ENCODE results near the gene NUDC. TPM values are rescaled to one million over a fixed set of nuclear protein-coding genes. Genes with fewer than 3 reads are reported as not detected.
"Not testable (repeated sequence)": the region's sequence is repeated elsewhere in the genome, so short reads cannot be mapped to it uniquely, and the experiment has no call there.

NUDC gene
- total and polyA plus RNA-seq, 2 donors from 2014 or later, result 61.5 to 112 TPM

DNA sequence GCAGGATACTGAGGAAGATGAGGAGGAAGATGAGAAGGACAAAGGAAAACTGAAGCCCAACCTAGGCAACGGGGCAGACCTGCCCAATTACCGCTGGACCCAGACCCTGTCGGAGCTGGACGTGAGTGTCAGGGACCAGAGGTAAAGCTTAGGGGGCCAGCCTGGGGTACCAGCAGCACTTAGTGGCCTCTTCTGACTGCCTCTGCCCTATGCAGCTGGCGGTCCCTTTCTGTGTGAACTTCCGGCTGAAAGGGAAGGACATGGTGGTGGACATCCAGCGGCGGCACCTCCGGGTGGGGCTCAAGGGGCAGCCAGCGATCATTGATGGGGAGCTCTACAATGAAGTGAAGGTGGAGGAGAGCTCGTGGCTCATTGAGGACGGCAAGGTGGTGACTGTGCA lies 21.1 kb downstream of the NUDC start:
- Histone ChIP-seq H3K9ac (ENCODE audit: low read length in 3 of 3) (no peak overlapping the region), H3K27ac (ENCODE audit: low read depth in 2 of 2, low read length in 2 of 2) (no peak overlapping the region), H3K4me1 (ENCODE audit: control insufficient read depth in 2 of 3, insufficient read depth in 2 of 3, low read depth in 1 of 3, low read length in 3 of 3) (peaks cover 0 to 10% (median 7%) of the 10 kb centered on the region in 3 donors), H3K4me3 (ENCODE audit: low read length in 3 of 3) (no peak overlapping the region), H3K9me3 (ENCODE audit: control insufficient read depth in 2 of 3, insufficient read depth in 1 of 3, low read length in 3 of 3) (no peaks in the 10 kb centered on the region), H3K36me3 (ENCODE audit: control insufficient read depth in 2 of 3, insufficient read depth in 3 of 3, low read length in 3 of 3) (peaks cover 4 to 33% (median 28%) of the 10 kb centered on the region in 3 donors), H3K27me3 (ENCODE audit: control insufficient read depth, insufficient read depth, low read length) (no peaks in the 10 kb centered on the region)
- no peak for FAIRE-seq
- no peak for DNase-seq
- intact Hi-C loops (cut with DNase I), result no loop called here
- TF ChIP-seq CTCF (IDR thresholded peaks at IDR 0.05; ENCODE audit: borderline replicate concordance, extremely low read depth, insufficient read depth), result no peak

GRCh38 chr1:26945138-26945537 lies 23.6 kb downstream of the NUDC start:
- Histone ChIP-seq H3K27ac (ENCODE audit: low read depth in 2 of 2, low read length in 2 of 2) (no peak overlapping the region), H3K9me3 (ENCODE audit: control insufficient read depth in 2 of 3, insufficient read depth in 1 of 3, low read length in 3 of 3) (no peaks in the 10 kb centered on the region), H3K36me3 (ENCODE audit: control insufficient read depth in 2 of 3, insufficient read depth in 3 of 3, low read length in 3 of 3) (peaks cover 4 to 33% (median 26%) of the 10 kb centered on the region in 3 donors), H3K27me3 (ENCODE audit: control insufficient read depth, insufficient read depth, low read length) (no peaks in the 10 kb centered on the region), H3K4me1 (ENCODE audit: control insufficient read depth in 2 of 3, insufficient read depth in 2 of 3, low read depth in 1 of 3, low read length in 3 of 3) (peaks cover 0 to 8% (median 0%) of the 10 kb centered on the region in 3 donors), H3K4me3 (ENCODE audit: low read length in 3 of 3) (no peak overlapping the region), H3K9ac (ENCODE audit: low read length in 3 of 3) (no peak overlapping the region)
- no peak for FAIRE-seq
- DNase-seq, result no peak
- intact Hi-C loops (cut with DNase I), result no loop called here
- TF ChIP-seq CTCF (IDR thresholded peaks at IDR 0.05; ENCODE audit: borderline replicate concordance, extremely low read depth, insufficient read depth), result no peak

DNA sequence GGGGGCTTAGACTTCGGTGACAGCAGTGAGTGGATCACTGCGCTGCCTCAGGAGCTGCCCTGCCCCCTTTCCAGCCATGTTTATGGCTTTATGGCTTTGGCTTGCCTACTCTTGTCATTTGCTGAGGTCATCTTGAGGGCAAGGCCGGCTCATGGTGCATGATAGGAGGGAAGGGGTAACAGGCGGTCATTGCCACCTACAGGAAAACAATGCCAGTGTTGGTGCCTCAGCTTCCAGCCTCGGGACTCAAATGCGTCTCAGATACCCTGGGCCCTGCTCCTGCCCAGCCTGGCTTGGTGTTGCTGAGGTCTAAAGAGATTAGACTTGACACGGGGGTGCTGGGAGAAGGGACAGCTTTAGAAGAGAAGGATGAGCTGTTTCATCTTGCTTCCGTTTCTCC lies 24.2 kb downstream of the NUDC start:
- Histone ChIP-seq H3K4me3 (ENCODE audit: low read length in 3 of 3) (no peak overlapping the region), H3K36me3 (ENCODE audit: control insufficient read depth in 2 of 3, insufficient read depth in 3 of 3, low read length in 3 of 3) (peaks cover 4 to 33% (median 26%) of the 10 kb centered on the region in 3 donors), H3K27ac (ENCODE audit: low read depth in 2 of 2, low read length in 2 of 2) (peak overlapping the region in 1 of 2 donors; percentile 28), H3K27me3 (ENCODE audit: control insufficient read depth, insufficient read depth, low read length) (no peaks in the 10 kb centered on the region), H3K9me3 (ENCODE audit: control insufficient read depth in 2 of 3, insufficient read depth in 1 of 3, low read length in 3 of 3) (no peaks in the 10 kb centered on the region), H3K9ac (ENCODE audit: low read length in 3 of 3) (peak overlapping the region in 1 of 3 donors; percentile 26), H3K4me1 (ENCODE audit: control insufficient read depth in 2 of 3, insufficient read depth in 2 of 3, low read depth in 1 of 3, low read length in 3 of 3) (peaks cover 0 to 8% (median 0%) of the 10 kb centered on the region in 3 donors)
- FAIRE-seq (no peak), DNase-seq (no peak)
- no peak for TF ChIP-seq CTCF (IDR thresholded peaks at IDR 0.05; ENCODE audit: borderline replicate concordance, extremely low read depth, insufficient read depth)
- intact Hi-C loops (cut with DNase I), result no loop called here

- Histone ChIP-seq H3K36me3 (ENCODE audit: control insufficient read depth in 2 of 3, insufficient read depth in 3 of 3, low read length in 3 of 3) (peaks cover 4 to 33% (median 26%) of the 10 kb centered on the region in 3 donors), H3K4me3 (ENCODE audit: low read length in 3 of 3) (no peak overlapping the region), H3K27ac (ENCODE audit: low read depth in 2 of 2, low read length in 2 of 2) (no peak overlapping the region), H3K9me3 (ENCODE audit: control insufficient read depth in 2 of 3, insufficient read depth in 1 of 3, low read length in 3 of 3) (no peaks in the 10 kb centered on the region), H3K9ac (ENCODE audit: low read length in 3 of 3) (no peak overlapping the region), H3K4me1 (ENCODE audit: control insufficient read depth in 2 of 3, insufficient read depth in 2 of 3, low read depth in 1 of 3, low read length in 3 of 3) (peaks cover 0 to 8% (median 0%) of the 10 kb centered on the region in 3 donors), H3K27me3 (ENCODE audit: control insufficient read depth, insufficient read depth, low read length) (no peaks in the 10 kb centered on the region)
- no peak for TF ChIP-seq CTCF (IDR thresholded peaks at IDR 0.05; ENCODE audit: borderline replicate concordance, extremely low read depth, insufficient read depth)
- no peak for FAIRE-seq
- no peak for DNase-seq
- intact Hi-C loops (cut with DNase I), result no loop called here
These were observed 24.7 kb downstream of the NUDC start for GRCh38 chr1:26946270-26946669.

- H3K27ac ChIP-seq (ENCODE audit: low read depth in 2 of 2, low read length in 2 of 2); H3K27me3 ChIP-seq (ENCODE audit: control insufficient read depth, insufficient read depth, low read length); H3K4me3 ChIP-seq (ENCODE audit: low read length in 3 of 3); DNase-seq; intact Hi-C loops (cut with DNase I); H3K9me3 ChIP-seq (ENCODE audit: control insufficient read depth in 2 of 3, insufficient read depth in 1 of 3, low read length in 3 of 3); H3K9ac ChIP-seq (ENCODE audit: low read length in 3 of 3); FAIRE-seq; H3K4me1 ChIP-seq (ENCODE audit: control insufficient read depth in 2 of 3, insufficient read depth in 2 of 3, low read depth in 1 of 3, low read length in 3 of 3): not testable (repeated sequence)
- H3K36me3 ChIP-seq (ENCODE audit: control insufficient read depth in 2 of 3, insufficient read depth in 3 of 3, low read length in 3 of 3), result peaks cover 0 to 16% (median 12%) of the 10 kb centered on the region in 3 donors
These were observed 27.1 kb downstream of the NUDC start for GRCh38 chr1:26948725-26949057.

All from kidney (tissue), 14 donors.